WTC11 (cell line): ENCODE results near the gene CCDC191.

ENCODE experiments used
- FOXP4 ChIP-seq: sonication (generic); formaldehyde crosslinking; IDR thresholded peaks from 2 replicates; pipeline ENCODE4 v1.8.0; 2022; ENCODE audit warnings: mild to moderate bottlenecking, missing genetic modification reagents
- TEAD4 ChIP-seq: sonication (generic); formaldehyde crosslinking; IDR thresholded peaks from 2 replicates; pipeline ENCODE4 v1.8.0; 2022; ENCODE audit warnings: mild to moderate bottlenecking, missing genetic modification reagents
- ZNF423 ChIP-seq: fragments of 250-450 bp; sonication (Bioruptor Pico); IDR thresholded peaks from 2 replicates; pipeline ENCODE4 v2.1.2; 2022; ENCODE audit warnings: mild to moderate bottlenecking, moderate library complexity
- TF ChIP-seq, protein P1 (sequence below): sonication (generic); formaldehyde crosslinking; IDR thresholded peaks from 2 replicates; pipeline ENCODE4 v1.8.0; 2022; ENCODE audit warnings: missing genetic modification reagents

GRCh38 chr3:114052216-114052615, 4.1 kb downstream of the CCDC191 start:
- TF ChIP-seq, protein P1, sequence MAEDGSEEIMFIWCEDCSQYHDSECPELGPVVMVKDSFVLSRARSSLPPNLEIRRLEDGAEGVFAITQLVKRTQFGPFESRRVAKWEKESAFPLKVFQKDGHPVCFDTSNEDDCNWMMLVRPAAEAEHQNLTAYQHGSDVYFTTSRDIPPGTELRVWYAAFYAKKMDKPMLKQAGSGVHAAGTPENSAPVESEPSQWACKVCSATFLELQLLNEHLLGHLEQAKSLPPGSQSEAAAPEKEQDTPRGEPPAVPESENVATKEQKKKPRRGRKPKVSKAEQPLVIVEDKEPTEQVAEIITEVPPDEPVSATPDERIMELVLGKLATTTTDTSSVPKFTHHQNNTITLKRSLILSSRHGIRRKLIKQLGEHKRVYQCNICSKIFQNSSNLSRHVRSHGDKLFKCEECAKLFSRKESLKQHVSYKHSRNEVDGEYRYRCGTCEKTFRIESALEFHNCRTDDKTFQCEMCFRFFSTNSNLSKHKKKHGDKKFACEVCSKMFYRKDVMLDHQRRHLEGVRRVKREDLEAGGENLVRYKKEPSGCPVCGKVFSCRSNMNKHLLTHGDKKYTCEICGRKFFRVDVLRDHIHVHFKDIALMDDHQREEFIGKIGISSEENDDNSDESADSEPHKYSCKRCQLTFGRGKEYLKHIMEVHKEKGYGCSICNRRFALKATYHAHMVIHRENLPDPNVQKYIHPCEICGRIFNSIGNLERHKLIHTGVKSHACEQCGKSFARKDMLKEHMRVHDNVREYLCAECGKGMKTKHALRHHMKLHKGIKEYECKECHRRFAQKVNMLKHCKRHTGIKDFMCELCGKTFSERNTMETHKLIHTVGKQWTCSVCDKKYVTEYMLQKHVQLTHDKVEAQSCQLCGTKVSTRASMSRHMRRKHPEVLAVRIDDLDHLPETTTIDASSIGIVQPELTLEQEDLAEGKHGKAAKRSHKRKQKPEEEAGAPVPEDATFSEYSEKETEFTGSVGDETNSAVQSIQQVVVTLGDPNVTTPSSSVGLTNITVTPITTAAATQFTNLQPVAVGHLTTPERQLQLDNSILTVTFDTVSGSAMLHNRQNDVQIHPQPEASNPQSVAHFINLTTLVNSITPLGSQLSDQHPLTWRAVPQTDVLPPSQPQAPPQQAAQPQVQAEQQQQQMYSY (CRISPR knock-in tag), result no peak
- TF ChIP-seq ZNF423 (CRISPR knock-in tag), result no peak
- no peak for TF ChIP-seq FOXP4 (CRISPR knock-in tag)
- no peak for TF ChIP-seq TEAD4 (CRISPR knock-in tag)
